ENCODE measurements around the gene AGR2.

AGR2 gene

DNA sequence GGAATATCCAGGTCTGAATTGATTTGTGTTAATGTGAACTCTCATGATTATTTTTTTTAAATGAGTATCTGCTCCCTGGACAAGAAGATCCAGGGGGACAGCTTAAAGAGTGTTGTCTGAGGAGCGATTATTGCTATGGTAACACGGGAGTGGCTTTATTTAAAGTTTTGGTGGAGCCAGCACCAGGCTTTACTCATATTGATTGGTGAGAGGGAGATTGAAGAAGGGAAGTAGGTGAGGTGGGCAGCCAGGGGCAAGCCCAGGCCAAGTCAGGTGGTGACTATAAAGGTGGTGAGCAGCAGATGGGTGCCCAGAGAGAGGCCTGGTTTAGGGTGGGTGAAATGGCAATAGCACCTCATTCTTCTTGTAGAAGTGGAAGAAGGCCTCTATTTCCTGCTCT is 10.2 kb upstream of the AGR2 start:
- H3K4me3 ChIP-seq (ENCODE audit: control insufficient read depth, low read depth, low read length), result no peak overlapping the region
- DNase-seq (ENCODE audit: low read depth), result no peak
- no peak for TF ChIP-seq CTCF (IDR thresholded peaks at IDR 0.05; ENCODE audit: control insufficient read depth, insufficient read depth, low read depth, low read length, missing control alignments)

DNA sequence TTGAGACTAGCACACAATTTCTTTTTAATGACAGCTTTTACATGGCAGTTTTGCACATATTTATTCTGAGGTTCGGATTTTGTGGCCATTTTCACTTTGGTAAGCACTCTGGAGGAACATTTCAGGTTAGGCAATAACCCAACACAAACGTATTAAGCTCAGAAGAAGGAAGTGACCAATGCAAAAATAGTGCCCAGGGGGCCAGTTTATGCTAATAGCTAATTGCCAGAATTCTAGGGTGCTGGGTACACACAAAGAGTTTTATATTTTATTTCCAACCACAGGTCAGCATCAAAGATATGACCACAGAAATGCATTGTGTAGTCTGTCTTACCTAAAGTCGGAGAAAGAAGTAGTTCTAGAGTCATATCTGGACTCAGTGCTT is 8.4 kb upstream of the AGR2 start:
- no peak for TF ChIP-seq CTCF (IDR thresholded peaks at IDR 0.05; ENCODE audit: control insufficient read depth, insufficient read depth, low read depth, low read length, missing control alignments)
- no peak for DNase-seq (ENCODE audit: low read depth)
- H3K4me3 ChIP-seq (ENCODE audit: control insufficient read depth, low read depth, low read length), result no peak overlapping the region

GRCh38 chr7:16812542-16813231 is 7.9 kb upstream of the AGR2 start:
- no peak for DNase-seq (ENCODE audit: low read depth)
- no peak overlapping the region for H3K4me3 ChIP-seq (ENCODE audit: control insufficient read depth, low read depth, low read length)
- TF ChIP-seq CTCF (IDR thresholded peaks at IDR 0.05; ENCODE audit: control insufficient read depth, insufficient read depth, low read depth, low read length, missing control alignments), result no peak

- H3K4me3 ChIP-seq (ENCODE audit: control insufficient read depth, low read depth, low read length), result no peak overlapping the region
Measured at GRCh38 chr7:16811551-16811950, 6.8 kb upstream of the AGR2 start.

DNA sequence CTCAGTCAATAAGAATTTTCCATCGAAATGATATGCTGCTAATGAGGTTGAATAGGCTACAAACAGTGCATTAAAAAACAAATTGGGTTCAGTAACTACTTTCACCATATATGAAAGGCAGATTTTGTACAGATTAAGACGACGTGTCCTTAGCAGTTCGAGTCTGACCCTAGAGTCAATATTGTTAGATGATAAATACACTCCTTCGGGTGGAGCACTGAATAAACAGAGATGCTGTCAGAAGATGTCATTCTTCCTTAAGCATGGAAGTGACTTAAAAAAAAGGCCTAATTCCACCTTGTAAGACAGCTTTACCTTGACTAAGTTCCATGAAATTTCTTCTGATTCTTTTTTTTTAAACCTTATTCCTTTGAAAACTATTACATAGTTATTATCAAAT is 5.8 kb upstream of the AGR2 start:
- no peak overlapping the region for H3K4me3 ChIP-seq (ENCODE audit: control insufficient read depth, low read depth, low read length)
- no peak for DNase-seq (ENCODE audit: low read depth)
- TF ChIP-seq CTCF (IDR thresholded peaks at IDR 0.05; ENCODE audit: control insufficient read depth, insufficient read depth, low read depth, low read length, missing control alignments), result no peak

More at GRCh38 chr7:16811551-16811950, 6.8 kb upstream of the AGR2 start:
- DNase-seq (ENCODE audit: low read depth), result no peak
- TF ChIP-seq CTCF (IDR thresholded peaks at IDR 0.05; ENCODE audit: control insufficient read depth, insufficient read depth, low read depth, low read length, missing control alignments), result no peak

DNA sequence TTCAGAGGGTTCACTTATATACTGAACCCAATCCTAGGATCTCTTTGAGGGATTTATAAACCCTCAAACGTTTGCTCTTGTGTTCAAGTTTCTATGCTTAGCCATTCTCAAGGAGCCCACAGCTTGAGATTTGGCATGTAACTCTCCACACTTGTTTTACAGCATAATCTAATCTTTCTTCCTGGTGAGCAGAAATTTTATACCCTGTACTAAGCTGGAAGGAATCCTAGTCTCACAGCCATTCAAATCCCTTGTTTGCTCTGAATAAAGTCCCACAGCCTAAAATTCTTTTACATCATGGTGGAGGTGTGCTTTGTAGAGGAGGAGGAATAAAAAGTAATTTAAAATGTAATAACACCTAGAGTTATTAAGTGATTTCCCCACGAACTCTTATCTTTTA is 5.3 kb upstream of the AGR2 start:
- no peak for DNase-seq (ENCODE audit: low read depth)
- H3K4me3 ChIP-seq (ENCODE audit: control insufficient read depth, low read depth, low read length), result no peak overlapping the region
- no peak for TF ChIP-seq CTCF (IDR thresholded peaks at IDR 0.05; ENCODE audit: control insufficient read depth, insufficient read depth, low read depth, low read length, missing control alignments)
